Measurements from ENCODE around the gene BRPF3. TPM values are rescaled to one million over a fixed set of nuclear protein-coding genes. Genes with fewer than 3 reads are reported as not detected.

The BRPF3 gene
- polyA plus RNA-seq, 1 donor from 2014 or later: 10.1 TPM

DNA sequence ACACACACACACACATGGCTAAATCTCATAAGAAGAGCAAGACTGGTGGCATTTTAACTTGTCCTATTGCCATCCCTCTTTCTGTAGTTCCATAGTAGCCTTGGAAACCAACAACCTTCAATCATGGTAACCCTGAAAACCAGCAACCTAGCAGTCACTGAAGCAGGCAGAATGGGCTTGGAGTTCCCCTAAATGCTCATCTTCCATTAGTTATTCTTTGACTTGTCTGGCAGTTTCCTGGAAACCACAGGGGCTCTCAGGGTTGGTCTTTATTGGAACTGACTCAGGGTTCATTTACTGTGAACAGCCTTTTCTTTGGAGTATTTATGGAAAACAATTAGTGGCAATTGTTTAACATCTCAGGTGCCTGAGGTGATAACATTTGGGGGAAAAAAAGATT, 19.4 kb upstream of the BRPF3 start:
- H3K27me3 ChIP-seq (ENCODE audit: insufficient read depth, low read depth, low read length): no peaks in the 10 kb centered on the region
- no peak overlapping the region for H2AFZ ChIP-seq (ENCODE audit: low read depth, low read length)
- H3K9ac ChIP-seq (ENCODE audit: low read length): no peak overlapping the region
- TF ChIP-seq POLR2AphosphoS5 (IDR thresholded peaks at IDR 0.05) (no peak), MXI1 (conservative IDR thresholded peaks at IDR 0.05; ENCODE audit: poor library complexity, severe bottlenecking) (no peak), TAF1 (IDR thresholded peaks at IDR 0.05; ENCODE audit: low read depth) (no peak), EP300 (conservative IDR thresholded peaks at IDR 0.05; ENCODE audit: poor library complexity, severe bottlenecking) (no peak), RAD21 (conservative IDR thresholded peaks at IDR 0.05) (no peak), EZH2 (IDR thresholded peaks at IDR 0.05; ENCODE audit: borderline replicate concordance, insufficient read depth, low read length, poor library complexity, severe bottlenecking) (no peak), SMC3 (conservative IDR thresholded peaks at IDR 0.05; ENCODE audit: poor library complexity) (no peak)
- TF ChIP-seq, protein P1, sequence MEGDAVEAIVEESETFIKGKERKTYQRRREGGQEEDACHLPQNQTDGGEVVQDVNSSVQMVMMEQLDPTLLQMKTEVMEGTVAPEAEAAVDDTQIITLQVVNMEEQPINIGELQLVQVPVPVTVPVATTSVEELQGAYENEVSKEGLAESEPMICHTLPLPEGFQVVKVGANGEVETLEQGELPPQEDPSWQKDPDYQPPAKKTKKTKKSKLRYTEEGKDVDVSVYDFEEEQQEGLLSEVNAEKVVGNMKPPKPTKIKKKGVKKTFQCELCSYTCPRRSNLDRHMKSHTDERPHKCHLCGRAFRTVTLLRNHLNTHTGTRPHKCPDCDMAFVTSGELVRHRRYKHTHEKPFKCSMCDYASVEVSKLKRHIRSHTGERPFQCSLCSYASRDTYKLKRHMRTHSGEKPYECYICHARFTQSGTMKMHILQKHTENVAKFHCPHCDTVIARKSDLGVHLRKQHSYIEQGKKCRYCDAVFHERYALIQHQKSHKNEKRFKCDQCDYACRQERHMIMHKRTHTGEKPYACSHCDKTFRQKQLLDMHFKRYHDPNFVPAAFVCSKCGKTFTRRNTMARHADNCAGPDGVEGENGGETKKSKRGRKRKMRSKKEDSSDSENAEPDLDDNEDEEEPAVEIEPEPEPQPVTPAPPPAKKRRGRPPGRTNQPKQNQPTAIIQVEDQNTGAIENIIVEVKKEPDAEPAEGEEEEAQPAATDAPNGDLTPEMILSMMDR (IDR thresholded peaks at IDR 0.05; ENCODE audit: poor library complexity, severe bottlenecking): no peak
- TF ChIP-seq, protein P2, sequence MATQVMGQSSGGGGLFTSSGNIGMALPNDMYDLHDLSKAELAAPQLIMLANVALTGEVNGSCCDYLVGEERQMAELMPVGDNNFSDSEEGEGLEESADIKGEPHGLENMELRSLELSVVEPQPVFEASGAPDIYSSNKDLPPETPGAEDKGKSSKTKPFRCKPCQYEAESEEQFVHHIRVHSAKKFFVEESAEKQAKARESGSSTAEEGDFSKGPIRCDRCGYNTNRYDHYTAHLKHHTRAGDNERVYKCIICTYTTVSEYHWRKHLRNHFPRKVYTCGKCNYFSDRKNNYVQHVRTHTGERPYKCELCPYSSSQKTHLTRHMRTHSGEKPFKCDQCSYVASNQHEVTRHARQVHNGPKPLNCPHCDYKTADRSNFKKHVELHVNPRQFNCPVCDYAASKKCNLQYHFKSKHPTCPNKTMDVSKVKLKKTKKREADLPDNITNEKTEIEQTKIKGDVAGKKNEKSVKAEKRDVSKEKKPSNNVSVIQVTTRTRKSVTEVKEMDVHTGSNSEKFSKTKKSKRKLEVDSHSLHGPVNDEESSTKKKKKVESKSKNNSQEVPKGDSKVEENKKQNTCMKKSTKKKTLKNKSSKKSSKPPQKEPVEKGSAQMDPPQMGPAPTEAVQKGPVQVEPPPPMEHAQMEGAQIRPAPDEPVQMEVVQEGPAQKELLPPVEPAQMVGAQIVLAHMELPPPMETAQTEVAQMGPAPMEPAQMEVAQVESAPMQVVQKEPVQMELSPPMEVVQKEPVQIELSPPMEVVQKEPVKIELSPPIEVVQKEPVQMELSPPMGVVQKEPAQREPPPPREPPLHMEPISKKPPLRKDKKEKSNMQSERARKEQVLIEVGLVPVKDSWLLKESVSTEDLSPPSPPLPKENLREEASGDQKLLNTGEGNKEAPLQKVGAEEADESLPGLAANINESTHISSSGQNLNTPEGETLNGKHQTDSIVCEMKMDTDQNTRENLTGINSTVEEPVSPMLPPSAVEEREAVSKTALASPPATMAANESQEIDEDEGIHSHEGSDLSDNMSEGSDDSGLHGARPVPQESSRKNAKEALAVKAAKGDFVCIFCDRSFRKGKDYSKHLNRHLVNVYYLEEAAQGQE (IDR thresholded peaks at IDR 0.05; ENCODE audit: borderline replicate concordance): no peak
- H4K20me1 ChIP-seq (ENCODE audit: insufficient read depth): no peaks in the 10 kb centered on the region
- H3K9me3 ChIP-seq (ENCODE audit: low read length): peaks cover 5% of the 10 kb centered on the region
- no peak overlapping the region for H3K4me3 ChIP-seq (ENCODE audit: low read length)
- H3K36me3 ChIP-seq (ENCODE audit: insufficient read depth, low read length): no peaks in the 10 kb centered on the region
- H3F3A ChIP-seq (ENCODE audit: insufficient read depth, low read length, poor library complexity, severe bottlenecking): no peaks in the 10 kb centered on the region
- no peak overlapping the region for H3K27ac ChIP-seq (ENCODE audit: low read length)
- no peaks in the 10 kb centered on the region for H3K79me2 ChIP-seq (replicated peaks; ENCODE audit: insufficient read depth, low read length)
- H3K4me2 ChIP-seq (ENCODE audit: low read length): no peak overlapping the region
- no peaks in the 10 kb centered on the region for H3K9me2 ChIP-seq (ENCODE audit: insufficient read depth, low read length)

DNA sequence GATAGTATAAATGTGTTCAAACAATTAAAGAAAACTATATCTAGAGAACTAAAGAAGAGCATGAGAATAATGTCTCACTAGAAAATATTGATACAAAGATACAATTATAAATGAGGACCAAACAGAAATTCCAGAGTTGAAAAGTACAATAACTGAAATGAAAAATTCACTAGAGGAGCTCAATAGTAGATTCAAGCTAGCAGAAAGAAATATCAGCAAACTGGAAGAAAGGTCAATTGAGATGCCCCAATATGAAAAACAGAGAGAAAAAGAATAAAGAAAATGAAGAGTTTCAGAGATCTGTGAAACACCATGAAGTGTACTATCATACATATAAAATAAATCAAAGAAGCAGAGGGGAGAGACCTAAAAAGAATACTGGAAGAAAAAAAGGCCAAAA, 18.0 kb upstream of the BRPF3 start:
- no peak overlapping the region for H3K27ac ChIP-seq (ENCODE audit: low read length)
- H3K27me3 ChIP-seq (ENCODE audit: insufficient read depth, low read depth, low read length): no peaks in the 10 kb centered on the region
- H3K9me2 ChIP-seq (ENCODE audit: insufficient read depth, low read length): no peaks in the 10 kb centered on the region
- no peaks in the 10 kb centered on the region for H3F3A ChIP-seq (ENCODE audit: insufficient read depth, low read length, poor library complexity, severe bottlenecking)
- H3K4me3 ChIP-seq (ENCODE audit: low read length): no peak overlapping the region
- H3K9ac ChIP-seq (ENCODE audit: low read length): no peak overlapping the region
- H3K9me3 ChIP-seq (ENCODE audit: low read length): peaks cover 5% of the 10 kb centered on the region
- H4K20me1 ChIP-seq (ENCODE audit: insufficient read depth): no peaks in the 10 kb centered on the region
- H3K4me2 ChIP-seq (ENCODE audit: low read length): no peak overlapping the region
- H3K79me2 ChIP-seq (replicated peaks; ENCODE audit: insufficient read depth, low read length): no peaks in the 10 kb centered on the region
- no peak for TF ChIP-seq TAF1 (IDR thresholded peaks at IDR 0.05; ENCODE audit: low read depth)
- no peak for TF ChIP-seq EZH2 (IDR thresholded peaks at IDR 0.05; ENCODE audit: borderline replicate concordance, insufficient read depth, low read length, poor library complexity, severe bottlenecking)
- TF ChIP-seq MXI1 (conservative IDR thresholded peaks at IDR 0.05; ENCODE audit: poor library complexity, severe bottlenecking): no peak
- no peak for TF ChIP-seq RAD21 (conservative IDR thresholded peaks at IDR 0.05)
- TF ChIP-seq EP300 (conservative IDR thresholded peaks at IDR 0.05; ENCODE audit: poor library complexity, severe bottlenecking): no peak
- TF ChIP-seq SMC3 (conservative IDR thresholded peaks at IDR 0.05; ENCODE audit: poor library complexity): no peak
- no peak for TF ChIP-seq POLR2AphosphoS5 (IDR thresholded peaks at IDR 0.05)
- TF ChIP-seq, protein P1 (IDR thresholded peaks at IDR 0.05; ENCODE audit: poor library complexity, severe bottlenecking): no peak
- TF ChIP-seq, protein P2 (IDR thresholded peaks at IDR 0.05; ENCODE audit: borderline replicate concordance): no peak
- no peaks in the 10 kb centered on the region for H3K36me3 ChIP-seq (ENCODE audit: insufficient read depth, low read length)
- H2AFZ ChIP-seq (ENCODE audit: low read depth, low read length): no peak overlapping the region
